Measurements from ENCODE around the gene SNRNP40. TPM values are rescaled to one million over a fixed set of nuclear protein-coding genes. Genes with fewer than 3 reads are reported as not detected.

Gene SNRNP40
- total and polyA plus RNA-seq, 4 donors = 12.3 to 74.3 (median 19.8) TPM

GRCh38 chr1:31318146-31318545 is 21.6 kb upstream of the SNRNP40 start:
- Histone ChIP-seq H3K9me3 (ENCODE audit: control insufficient read depth in 4 of 4, low read length in 3 of 4) (no peaks in the 10 kb centered on the region), H3K4me1 (ENCODE audit: control insufficient read depth in 4 of 4, insufficient read depth in 4 of 4, low read length in 3 of 4) (no peaks in the 10 kb centered on the region), H3K27ac (ENCODE audit: low read depth in 1 of 2, low read length in 2 of 2) (no peak overlapping the region), H3K4me3 (ENCODE audit: low read depth in 1 of 3, low read length in 3 of 3) (no peak overlapping the region), H3K9ac (ENCODE audit: low read depth in 1 of 2, low read length in 2 of 2) (no peak overlapping the region), H3K36me3 (ENCODE audit: control insufficient read depth in 4 of 4, insufficient read depth in 3 of 4, low read depth in 1 of 4, low read length in 3 of 4) (peaks cover 0 to 16% (median 9%) of the 10 kb centered on the region in 4 donors), H3K27me3 (ENCODE audit: control insufficient read depth in 4 of 4, insufficient read depth in 4 of 4, low read length in 3 of 4) (no peaks in the 10 kb centered on the region)
- 66% methylated on average over 1 of the region's 1 CpG for WGBS
- TF ChIP-seq, protein P1, sequence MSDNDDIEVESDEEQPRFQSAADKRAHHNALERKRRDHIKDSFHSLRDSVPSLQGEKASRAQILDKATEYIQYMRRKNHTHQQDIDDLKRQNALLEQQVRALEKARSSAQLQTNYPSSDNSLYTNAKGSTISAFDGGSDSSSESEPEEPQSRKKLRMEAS (IDR thresholded peaks at IDR 0.05) = no peak
- TF ChIP-seq NR2F2 (IDR thresholded peaks at IDR 0.05) (no peak), ATF3 (IDR thresholded peaks at IDR 0.05) (no peak), JUND (IDR thresholded peaks at IDR 0.05) (no peak), EGR1 (IDR thresholded peaks at IDR 0.05; ENCODE audit: low read depth in 2 of 2) (no peak), HNF4G (IDR thresholded peaks at IDR 0.05) (no peak), TAF1 (conservative IDR thresholded peaks at IDR 0.05) (no peak), FOXA1 (IDR thresholded peaks at IDR 0.05) (no peak), REST (IDR thresholded peaks at IDR 0.05) (no peak), FOXA2 (IDR thresholded peaks at IDR 0.05) (no peak), YY1 (IDR thresholded peaks at IDR 0.05) (no peak), HNF4A (conservative IDR thresholded peaks at IDR 0.05) (no peak), RAD21 (IDR thresholded peaks at IDR 0.05) (no peak), GABPA (IDR thresholded peaks at IDR 0.05 in 1 of 2, conservative IDR thresholded peaks at IDR 0.05 in 1 of 2) (no peak), RXRA (IDR thresholded peaks at IDR 0.05) (no peak), SP1 (IDR thresholded peaks at IDR 0.05) (no peak)
- TF ChIP-seq, protein P2, sequence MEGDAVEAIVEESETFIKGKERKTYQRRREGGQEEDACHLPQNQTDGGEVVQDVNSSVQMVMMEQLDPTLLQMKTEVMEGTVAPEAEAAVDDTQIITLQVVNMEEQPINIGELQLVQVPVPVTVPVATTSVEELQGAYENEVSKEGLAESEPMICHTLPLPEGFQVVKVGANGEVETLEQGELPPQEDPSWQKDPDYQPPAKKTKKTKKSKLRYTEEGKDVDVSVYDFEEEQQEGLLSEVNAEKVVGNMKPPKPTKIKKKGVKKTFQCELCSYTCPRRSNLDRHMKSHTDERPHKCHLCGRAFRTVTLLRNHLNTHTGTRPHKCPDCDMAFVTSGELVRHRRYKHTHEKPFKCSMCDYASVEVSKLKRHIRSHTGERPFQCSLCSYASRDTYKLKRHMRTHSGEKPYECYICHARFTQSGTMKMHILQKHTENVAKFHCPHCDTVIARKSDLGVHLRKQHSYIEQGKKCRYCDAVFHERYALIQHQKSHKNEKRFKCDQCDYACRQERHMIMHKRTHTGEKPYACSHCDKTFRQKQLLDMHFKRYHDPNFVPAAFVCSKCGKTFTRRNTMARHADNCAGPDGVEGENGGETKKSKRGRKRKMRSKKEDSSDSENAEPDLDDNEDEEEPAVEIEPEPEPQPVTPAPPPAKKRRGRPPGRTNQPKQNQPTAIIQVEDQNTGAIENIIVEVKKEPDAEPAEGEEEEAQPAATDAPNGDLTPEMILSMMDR (IDR thresholded peaks at IDR 0.05; ENCODE audit: low read depth, low read length, missing input control) = no peak
- TF ChIP-seq, protein P3, sequence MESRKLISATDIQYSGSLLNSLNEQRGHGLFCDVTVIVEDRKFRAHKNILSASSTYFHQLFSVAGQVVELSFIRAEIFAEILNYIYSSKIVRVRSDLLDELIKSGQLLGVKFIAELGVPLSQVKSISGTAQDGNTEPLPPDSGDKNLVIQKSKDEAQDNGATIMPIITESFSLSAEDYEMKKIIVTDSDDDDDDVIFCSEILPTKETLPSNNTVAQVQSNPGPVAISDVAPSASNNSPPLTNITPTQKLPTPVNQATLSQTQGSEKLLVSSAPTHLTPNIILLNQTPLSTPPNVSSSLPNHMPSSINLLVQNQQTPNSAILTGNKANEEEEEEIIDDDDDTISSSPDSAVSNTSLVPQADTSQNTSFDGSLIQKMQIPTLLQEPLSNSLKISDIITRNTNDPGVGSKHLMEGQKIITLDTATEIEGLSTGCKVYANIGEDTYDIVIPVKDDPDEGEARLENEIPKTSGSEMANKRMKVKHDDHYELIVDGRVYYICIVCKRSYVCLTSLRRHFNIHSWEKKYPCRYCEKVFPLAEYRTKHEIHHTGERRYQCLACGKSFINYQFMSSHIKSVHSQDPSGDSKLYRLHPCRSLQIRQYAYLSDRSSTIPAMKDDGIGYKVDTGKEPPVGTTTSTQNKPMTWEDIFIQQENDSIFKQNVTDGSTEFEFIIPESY (IDR thresholded peaks at IDR 0.05) = no peak
- DNase-seq (ENCODE audit: low spot score) = no peak
